Stimulated activated CD8-positive, alpha-beta memory T cell treated with anti-CD3 and anti-CD28 coated beads, Interleukin-7, amount 100 ng/mL, for 48 hours (primary cell): Measurements from ENCODE around the gene FCHO1.
"Not testable (repeated sequence)": the region's sequence is repeated elsewhere in the genome, so short reads cannot be mapped to it uniquely, and the experiment has no call there.

Experiments
- DNase-seq, 2 donors: peaks; one replicate each; pipeline ENCODE4 v3.0.0-alpha.2; 2020; ENCODE audit warnings: low read depth in 1 of 2; ENCODE audit errors: extremely low read depth in 1 of 2

Gene FCHO1

GRCh38 chr19:17790059-17790780 is 38.9 kb downstream of the FCHO1 start:
- DNase-seq: no peak

DNA sequence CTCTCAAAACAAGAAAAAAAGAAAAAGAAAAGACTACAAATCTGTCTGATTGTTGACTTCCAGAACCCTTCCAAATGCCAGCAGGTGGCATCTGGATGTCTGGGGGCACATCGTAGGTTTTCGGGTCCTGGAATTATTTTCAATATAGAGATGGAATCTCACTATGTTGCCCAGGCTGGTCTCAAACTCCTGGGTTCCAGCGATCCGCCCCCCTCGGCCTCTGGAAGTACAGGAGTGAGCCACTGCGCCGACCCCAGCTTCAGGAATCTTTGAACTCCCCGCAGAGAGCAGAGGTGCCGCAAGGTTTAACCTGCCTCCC is 43.1 kb downstream of the FCHO1 start:
- DNase-seq: no peak

DNA sequence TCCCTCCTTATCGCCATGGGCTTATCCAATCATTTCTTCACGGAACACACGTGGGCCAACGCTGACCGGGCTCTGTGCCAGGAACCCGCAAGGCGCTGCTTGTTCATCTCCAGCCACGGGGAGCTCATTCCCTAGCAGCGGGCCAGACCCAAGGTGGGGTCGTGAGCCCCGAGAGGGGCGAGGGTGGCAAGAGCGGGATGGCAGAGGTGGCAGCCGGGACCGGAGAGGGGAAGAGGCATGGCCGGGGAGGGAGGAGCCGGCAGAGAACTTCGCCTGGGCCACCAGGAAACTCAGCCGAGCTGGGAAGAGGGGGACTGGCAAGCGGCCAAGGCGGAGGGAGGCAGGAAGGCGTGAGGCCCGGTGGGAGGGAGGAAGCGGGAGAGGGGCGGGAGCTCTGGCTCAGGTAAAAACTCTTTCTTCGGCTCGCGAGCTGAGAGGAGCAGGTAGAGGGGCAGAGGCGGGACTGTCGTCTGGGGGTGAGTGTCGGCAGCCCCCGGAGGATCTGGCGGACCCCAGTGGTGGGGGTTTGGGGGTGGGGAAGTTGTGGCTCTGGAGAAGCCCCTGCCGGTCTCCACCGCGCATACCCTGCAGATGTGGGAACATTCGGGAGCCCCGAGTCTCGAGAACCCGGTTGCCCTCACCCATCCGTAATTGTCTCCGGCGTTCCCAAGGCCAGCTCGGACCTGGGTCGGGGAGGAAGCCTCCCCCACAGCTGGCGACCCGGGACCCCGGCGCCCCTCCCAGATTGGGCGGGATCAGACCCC is 43.6 kb downstream of the FCHO1 start, which contains the start of gene B3GNT3:
TSS of gene B3GNT3 (plus strand) at position 408 of the 764 bp plus-strand sequence. CDS start 12,670 bp downstream, outside the sequence.
- DNase-seq: no peak

DNA sequence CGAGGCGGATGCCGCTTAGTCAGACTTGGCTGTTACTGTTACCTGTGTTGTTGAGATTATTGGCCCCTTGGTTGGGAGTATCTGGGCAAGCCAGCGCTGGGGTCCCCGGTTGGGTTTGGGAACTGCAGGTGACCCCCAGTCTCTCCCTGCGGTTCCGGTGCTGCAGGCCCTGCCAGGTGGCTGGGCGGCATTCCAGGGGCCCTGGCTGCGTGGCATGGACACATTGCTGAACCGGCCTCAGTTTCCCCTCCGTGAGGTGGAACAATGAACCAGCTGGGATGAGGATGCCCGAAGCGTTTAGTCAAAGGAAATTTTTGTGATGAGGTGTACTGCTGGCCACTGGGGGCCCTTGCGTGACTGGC is 44.2 kb downstream of the FCHO1 start:
- DNase-seq: no peak

GRCh38 chr19:17796013-17796837 is 44.9 kb downstream of the FCHO1 start:
- no peak for DNase-seq

- no peak for DNase-seq
Observed at GRCh38 chr19:17796838-17797423, 45.7 kb downstream of the FCHO1 start.

DNA sequence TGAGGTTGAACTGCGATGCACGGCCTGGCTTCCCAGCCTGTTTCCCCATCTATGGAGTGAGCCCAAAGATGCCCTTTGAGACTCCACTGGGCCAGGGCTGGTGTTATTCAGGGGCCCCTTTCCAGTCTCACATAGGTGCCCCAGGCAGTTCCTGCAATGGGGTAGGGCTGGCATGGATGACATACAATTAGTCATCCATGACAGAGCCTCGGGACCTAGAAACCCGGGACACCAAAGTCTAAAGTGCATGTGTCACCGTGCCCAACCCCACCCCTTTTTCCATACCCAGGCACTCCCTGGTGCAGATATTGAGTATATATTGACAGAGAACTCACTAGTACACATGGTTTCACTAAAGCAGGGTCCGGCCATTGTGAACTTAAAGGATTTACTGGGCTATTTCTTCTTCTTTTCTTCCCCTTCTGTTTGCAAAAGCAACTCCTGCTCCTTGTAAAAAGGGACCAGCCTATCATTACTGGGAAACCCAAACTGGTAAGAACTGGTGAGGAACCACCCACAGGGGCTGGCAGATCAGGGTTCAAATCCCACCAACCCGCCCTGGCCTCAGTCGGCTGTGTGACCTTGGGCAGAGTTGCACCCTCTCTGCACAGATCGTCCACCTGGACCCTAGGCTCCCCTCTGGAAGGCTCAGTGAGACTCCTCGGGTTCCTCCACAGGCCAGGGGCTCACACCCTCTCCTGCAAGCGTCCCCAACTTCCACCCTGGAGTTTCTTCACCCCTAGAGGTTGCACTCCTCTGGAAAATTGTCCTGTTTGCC is 46.3 kb downstream of the FCHO1 start:
- DNase-seq: peak; percentile 23 to 75

DNA sequence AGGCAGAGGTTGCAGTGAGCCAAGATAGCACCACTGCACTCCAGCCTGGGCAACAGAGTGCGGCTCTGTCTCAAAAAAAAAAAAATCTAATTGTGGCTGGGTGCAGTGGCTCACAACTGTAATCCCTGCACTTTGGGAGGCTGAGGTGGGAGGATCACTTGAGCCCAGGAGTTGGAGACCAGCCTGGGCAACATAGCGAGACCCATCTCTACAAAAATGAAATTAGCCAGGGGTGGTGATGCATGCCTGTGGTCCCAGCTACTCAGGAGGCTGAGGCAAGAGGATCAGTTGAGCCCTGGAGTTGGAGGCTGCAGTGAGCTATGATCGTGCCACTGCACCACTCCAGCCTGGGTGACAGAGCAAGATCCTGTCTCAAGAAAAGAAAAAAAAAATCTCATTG is 47.3 kb downstream of the FCHO1 start:
- not testable (repeated sequence) for DNase-seq

DNA sequence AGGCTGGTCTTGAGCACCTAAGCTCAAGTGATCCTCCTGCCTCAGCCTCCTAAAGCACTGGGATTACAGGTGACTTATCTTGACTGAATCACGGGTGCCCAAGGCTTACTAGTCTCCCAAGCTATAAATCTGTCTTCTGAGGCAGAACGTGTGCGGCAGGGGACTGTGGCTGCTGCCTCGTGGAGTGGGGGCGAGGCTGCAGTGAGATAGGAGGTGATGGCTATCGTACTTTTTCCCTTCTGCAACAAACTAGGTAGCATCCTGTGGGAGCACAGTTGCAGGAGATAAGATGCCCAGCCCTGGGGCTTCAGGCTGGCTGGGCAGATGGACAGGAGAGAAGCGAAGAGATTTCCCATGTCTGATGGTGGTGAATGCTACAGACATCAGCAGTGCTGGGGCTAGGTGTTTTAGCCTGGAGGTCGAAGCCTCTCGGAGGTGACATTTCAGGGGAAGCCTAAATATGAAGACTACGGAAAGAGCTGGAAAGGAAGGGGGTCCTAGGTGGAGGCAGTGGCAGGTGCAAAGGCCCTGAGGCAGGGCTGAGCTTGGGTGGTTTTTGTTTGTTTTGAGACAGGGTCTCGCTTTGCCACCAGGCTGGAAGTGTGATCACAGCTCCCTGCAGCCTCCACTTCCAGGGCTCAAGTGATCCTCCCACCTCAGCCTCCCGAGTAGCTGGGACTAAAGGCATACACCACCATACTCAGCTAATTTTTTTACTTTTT is 51.0 kb downstream of the FCHO1 start:
- DNase-seq: no peak

DNA sequence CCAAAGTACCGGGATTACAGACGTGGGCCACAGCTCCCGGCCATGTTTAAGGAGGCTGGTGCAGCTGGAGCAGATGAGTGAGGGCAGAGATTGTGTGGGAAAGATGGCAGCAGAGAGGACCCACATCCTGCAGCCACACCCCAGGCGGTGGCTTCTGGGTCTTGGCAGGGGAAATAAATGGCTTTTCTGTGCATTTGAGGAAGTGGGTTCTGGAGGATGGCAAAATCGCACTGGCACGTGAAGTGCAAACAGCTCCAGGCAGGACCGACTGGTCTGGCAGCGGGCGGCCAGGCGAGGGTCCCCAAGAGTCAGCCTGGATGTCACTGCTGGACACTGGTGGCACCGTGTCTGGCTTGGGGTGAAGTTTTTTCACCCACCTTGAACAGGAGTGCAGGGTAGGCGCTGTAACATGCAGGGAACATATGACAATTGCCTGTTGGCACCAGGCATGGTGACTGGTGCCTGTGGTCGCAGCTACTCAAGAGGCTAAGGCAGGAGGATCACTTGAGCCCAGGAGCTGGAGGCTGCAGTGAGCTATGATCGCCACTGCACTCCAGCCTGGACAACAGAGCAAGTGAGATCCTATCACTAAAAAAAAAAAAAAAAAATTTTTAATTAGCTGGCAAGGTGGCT is 52.1 kb downstream of the FCHO1 start:
- DNase-seq: no peak

DNA sequence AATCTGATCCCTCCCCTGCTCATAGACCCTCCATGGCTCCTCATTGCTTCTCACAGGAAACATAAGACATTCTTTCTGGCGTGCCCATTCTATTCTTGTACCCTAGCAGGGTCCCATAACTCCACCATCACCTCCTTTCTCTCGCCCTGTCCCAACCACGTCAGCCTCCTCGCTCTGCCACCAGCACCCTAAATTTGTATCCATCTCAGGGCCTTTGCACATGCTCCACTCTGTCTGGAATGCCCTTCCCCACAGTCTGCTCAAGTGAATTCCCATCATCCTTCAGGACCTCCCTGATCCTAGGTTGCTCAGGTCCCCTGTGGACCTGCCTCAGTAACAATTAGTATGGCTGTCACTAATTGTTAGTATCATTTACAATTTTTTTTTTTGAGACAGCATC is 54.1 kb downstream of the FCHO1 start:
- no peak for DNase-seq

- no peak for DNase-seq
Observed at GRCh38 chr19:17806945-17807344, 55.7 kb downstream of the FCHO1 start.

GRCh38 chr19:17807731-17808316 is 56.5 kb downstream of the FCHO1 start:
- no peak for DNase-seq

DNA sequence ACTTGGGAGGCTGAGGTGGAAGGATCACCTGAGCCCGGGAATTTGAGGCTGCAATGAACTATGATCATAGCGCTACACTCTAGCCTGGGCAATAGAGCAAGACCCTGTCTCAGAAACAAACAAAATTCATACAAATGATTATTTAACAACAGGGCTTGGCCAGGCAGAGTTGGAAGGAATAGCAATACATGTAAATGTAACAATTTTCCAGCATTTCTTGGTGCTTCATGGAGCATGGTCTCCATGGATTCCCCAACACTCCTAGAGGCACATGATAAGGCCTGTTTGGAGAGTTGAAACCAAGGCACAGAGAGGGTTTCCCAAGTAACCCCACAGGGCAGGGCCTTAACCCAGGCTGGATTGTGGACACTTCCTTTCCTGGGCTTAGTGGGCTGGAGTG is 59.8 kb downstream of the FCHO1 start:
- no peak for DNase-seq

DNA sequence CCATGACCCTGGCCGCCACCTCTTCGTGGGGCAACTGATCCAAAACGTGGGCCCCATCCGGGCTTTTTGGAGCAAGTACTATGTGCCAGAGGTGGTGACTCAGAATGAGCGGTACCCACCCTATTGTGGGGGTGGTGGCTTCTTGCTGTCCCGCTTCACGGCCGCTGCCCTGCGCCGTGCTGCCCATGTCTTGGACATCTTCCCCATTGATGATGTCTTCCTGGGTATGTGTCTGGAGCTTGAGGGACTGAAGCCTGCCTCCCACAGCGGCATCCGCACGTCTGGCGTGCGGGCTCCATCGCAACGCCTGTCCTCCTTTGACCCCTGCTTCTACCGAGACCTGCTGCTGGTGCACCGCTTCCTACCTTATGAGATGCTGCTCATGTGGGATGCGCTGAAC is 60.4 kb downstream of the FCHO1 start:
- no peak for DNase-seq

- DNase-seq: no peak
Observed at GRCh38 chr19:17812099-17812498, 60.8 kb downstream of the FCHO1 start.

GRCh38 chr19:17817668-17818363 is 66.5 kb downstream of the FCHO1 start:
- DNase-seq: no peak

DNA sequence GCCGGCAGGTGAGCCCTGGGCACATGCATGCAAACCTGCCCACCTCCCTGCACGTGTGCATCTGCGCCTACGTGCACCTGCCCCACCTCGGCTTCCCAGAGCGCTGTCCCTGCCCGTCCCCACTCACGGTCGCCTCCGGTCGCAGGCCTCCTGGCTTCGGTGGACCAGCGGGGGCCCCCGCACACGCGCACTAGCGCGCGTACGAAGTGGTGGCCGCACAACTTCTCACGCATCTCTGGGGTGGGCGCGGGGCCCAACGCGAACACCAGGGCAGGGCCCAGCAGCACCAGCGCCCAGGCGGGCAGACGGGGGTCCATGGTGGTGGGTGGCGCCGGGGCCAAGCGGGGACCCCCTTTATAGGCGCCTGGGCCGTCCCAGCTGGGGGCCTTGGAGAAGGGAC is 69.9 kb downstream of the FCHO1 start, which contains the start of gene INSL3:
TSS of gene INSL3 (minus strand) at position 330 of the 400 bp plus-strand sequence. CDS start at position 317, 13 bp downstream.
- no peak for DNase-seq
